RWPE2 (cell line): ENCODE measurements around the gene PTPRM.

ENCODE experiments used
- ATAC-seq: fragments of 200-7000 bp; cut with Tn5 transposase; 3 replicates; pipeline ENCODE4 v1.9.1; 2021; ENCODE audit warnings: low read depth
- DNase-seq: peaks from one replicate; pipeline ENCODE4 v3.0.0-alpha.2; 2020; ENCODE audit warnings: low spot score
- H3K27ac ChIP-seq: fragments of 450-650 bp; 2 replicates; pipeline ENCODE4 v1.5.1; 2017; ENCODE audit warnings: mild to moderate bottlenecking; ENCODE audit not compliant: poor library complexity, severe bottlenecking
- H3K27me3 ChIP-seq: fragments of 250-450 bp; sonication (Bioruptor Pico); 2 replicates; pipeline ENCODE4 v1.5.1; 2021; ENCODE audit warnings: mild to moderate bottlenecking, moderate library complexity; ENCODE audit not compliant: insufficient read depth, poor library complexity, severe bottlenecking
- H3K36me3 ChIP-seq: fragments of 250-450 bp; sonication (Bioruptor Pico); 2 replicates; pipeline ENCODE4 v1.5.1; 2020; ENCODE audit warnings: low read depth, mild to moderate bottlenecking, moderate library complexity
- H3K4me1 ChIP-seq: fragments of 250-450 bp; sonication (Bioruptor Pico); 2 replicates; pipeline ENCODE4 v1.5.1; 2021; ENCODE audit warnings: mild to moderate bottlenecking, moderate library complexity; ENCODE audit not compliant: insufficient read depth, poor library complexity, severe bottlenecking
- H3K4me3 ChIP-seq: fragments of 250-450 bp; sonication (Bioruptor Pico); 2 replicates; pipeline ENCODE4 v1.5.1; 2021; ENCODE audit warnings: mild to moderate bottlenecking, moderate library complexity; ENCODE audit not compliant: severe bottlenecking
- H3K9me3 ChIP-seq: fragments of 250-450 bp; sonication (Bioruptor Pico); 2 replicates; pipeline ENCODE4 v1.5.1; 2021; ENCODE audit warnings: mild to moderate bottlenecking, moderate library complexity; ENCODE audit not compliant: severe bottlenecking
- TF ChIP-seq, protein P1 (sequence below): fragments of 450-650 bp; IDR thresholded peaks from one replicate; pipeline ENCODE4 v1.5.1; 2017; ENCODE audit warnings: mild to moderate bottlenecking, moderate library complexity; ENCODE audit not compliant: poor library complexity, severe bottlenecking

Gene PTPRM

GRCh38 chr18:7642331-7642890, 75.3 kb downstream of the PTPRM start:
- H3K27me3 ChIP-seq: no peaks in the 10 kb centered on the region
- H3K36me3 ChIP-seq: no peaks in the 10 kb centered on the region
- TF ChIP-seq, protein P1, sequence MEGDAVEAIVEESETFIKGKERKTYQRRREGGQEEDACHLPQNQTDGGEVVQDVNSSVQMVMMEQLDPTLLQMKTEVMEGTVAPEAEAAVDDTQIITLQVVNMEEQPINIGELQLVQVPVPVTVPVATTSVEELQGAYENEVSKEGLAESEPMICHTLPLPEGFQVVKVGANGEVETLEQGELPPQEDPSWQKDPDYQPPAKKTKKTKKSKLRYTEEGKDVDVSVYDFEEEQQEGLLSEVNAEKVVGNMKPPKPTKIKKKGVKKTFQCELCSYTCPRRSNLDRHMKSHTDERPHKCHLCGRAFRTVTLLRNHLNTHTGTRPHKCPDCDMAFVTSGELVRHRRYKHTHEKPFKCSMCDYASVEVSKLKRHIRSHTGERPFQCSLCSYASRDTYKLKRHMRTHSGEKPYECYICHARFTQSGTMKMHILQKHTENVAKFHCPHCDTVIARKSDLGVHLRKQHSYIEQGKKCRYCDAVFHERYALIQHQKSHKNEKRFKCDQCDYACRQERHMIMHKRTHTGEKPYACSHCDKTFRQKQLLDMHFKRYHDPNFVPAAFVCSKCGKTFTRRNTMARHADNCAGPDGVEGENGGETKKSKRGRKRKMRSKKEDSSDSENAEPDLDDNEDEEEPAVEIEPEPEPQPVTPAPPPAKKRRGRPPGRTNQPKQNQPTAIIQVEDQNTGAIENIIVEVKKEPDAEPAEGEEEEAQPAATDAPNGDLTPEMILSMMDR: no peak
- no peak overlapping the region for H3K27ac ChIP-seq
- H3K4me3 ChIP-seq: no peak overlapping the region
- ATAC-seq (no peak), DNase-seq (no peak)
- no peaks in the 10 kb centered on the region for H3K9me3 ChIP-seq
- peaks cover 3% of the 10 kb centered on the region for H3K4me1 ChIP-seq

- Histone ChIP-seq H3K27ac (no peak overlapping the region), H3K36me3 (no peaks in the 10 kb centered on the region), H3K4me1 (no peaks in the 10 kb centered on the region), H3K4me3 (no peak overlapping the region), H3K9me3 (no peaks in the 10 kb centered on the region), H3K27me3 (no peaks in the 10 kb centered on the region)
- ATAC-seq (peak; percentile 31), DNase-seq (no peak)
- TF ChIP-seq, protein P1: no peak
Measured at GRCh38 chr18:7645756-7646155, 78.6 kb downstream of the PTPRM start.

- Histone ChIP-seq H3K9me3 (no peaks in the 10 kb centered on the region), H3K4me1 (no peaks in the 10 kb centered on the region), H3K27ac (no peak overlapping the region), H3K27me3 (no peaks in the 10 kb centered on the region), H3K4me3 (no peak overlapping the region), H3K36me3 (no peaks in the 10 kb centered on the region)
- peak; percentile 19; the same call in 1 of the 3 replicates for ATAC-seq
- no peak for DNase-seq
- TF ChIP-seq, protein P1: no peak
Measured at GRCh38 chr18:7646174-7646886, 79.2 kb downstream of the PTPRM start.

- TF ChIP-seq, protein P1: no peak
Measured at GRCh38 chr18:7647500-7647899, 80.4 kb downstream of the PTPRM start.

DNA sequence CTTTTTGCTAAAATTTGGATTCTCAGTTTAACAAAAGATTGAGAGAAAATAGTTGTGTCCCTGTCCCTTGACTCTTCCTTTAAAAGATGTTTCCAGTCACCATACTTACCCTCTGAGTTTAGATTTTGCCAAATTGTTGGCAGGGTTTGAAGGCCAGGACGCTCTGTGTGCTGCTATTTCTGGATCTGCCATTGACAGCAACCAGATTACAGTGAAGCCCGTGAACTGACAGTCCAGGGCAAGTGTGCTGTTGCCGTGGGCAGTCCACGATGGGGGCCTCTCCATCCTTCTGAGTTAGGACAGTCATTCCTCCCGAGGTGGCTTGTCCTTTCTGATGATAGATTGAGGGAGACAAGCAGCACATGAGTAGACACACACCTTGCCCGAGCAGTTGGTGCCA, 89.9 kb downstream of the PTPRM start:
- Histone ChIP-seq H3K4me1 (no peaks in the 10 kb centered on the region), H3K9me3 (no peaks in the 10 kb centered on the region), H3K36me3 (no peaks in the 10 kb centered on the region), H3K4me3 (no peak overlapping the region), H3K27me3 (no peaks in the 10 kb centered on the region), H3K27ac (no peak overlapping the region)
- TF ChIP-seq, protein P1: no peak
- DNase-seq (no peak), ATAC-seq (no peak)

More at GRCh38 chr18:7647500-7647899, 80.4 kb downstream of the PTPRM start:
- no peak overlapping the region for H3K27ac ChIP-seq
- H3K36me3 ChIP-seq: no peaks in the 10 kb centered on the region
- H3K4me1 ChIP-seq: no peaks in the 10 kb centered on the region
- no peaks in the 10 kb centered on the region for H3K27me3 ChIP-seq
- no peaks in the 10 kb centered on the region for H3K9me3 ChIP-seq
- ATAC-seq (no peak), DNase-seq (no peak)
- H3K4me3 ChIP-seq: no peak overlapping the region
